Ishikawa (cell line): ENCODE data around the gene SESN2.

Experiments
- CEBPB ChIP-seq: IDR thresholded peaks from 2 replicates; pipeline ENCODE4 v1.6.1; 2012
- CREB1 ChIP-seq: IDR thresholded peaks from 2 replicates; pipeline ENCODE4 v1.6.1; 2012; ENCODE audit warnings: low read depth
- EGR1 ChIP-seq: IDR thresholded peaks from 2 replicates; pipeline ENCODE4 v1.6.1; 2012
- EP300 ChIP-seq: IDR thresholded peaks from 2 replicates; pipeline ENCODE4 v1.6.1; 2012; ENCODE audit warnings: borderline replicate concordance
- FOXM1 ChIP-seq: IDR thresholded peaks from 2 replicates; pipeline ENCODE4 v1.6.1; 2012; ENCODE audit warnings: low read depth, borderline replicate concordance
- MAX ChIP-seq: IDR thresholded peaks from 2 replicates; pipeline ENCODE4 v1.6.1; 2012
- NFIC ChIP-seq: IDR thresholded peaks from 2 replicates; pipeline ENCODE4 v1.6.1; 2012
- RAD21 ChIP-seq: IDR thresholded peaks from 2 replicates; pipeline ENCODE4 v1.6.1; 2012; ENCODE audit warnings: low read depth
- REST ChIP-seq: IDR thresholded peaks from 2 replicates; pipeline ENCODE4 v1.6.1; 2012; ENCODE audit warnings: low read depth, mild to moderate bottlenecking
- TAF1 ChIP-seq: IDR thresholded peaks from 2 replicates; pipeline ENCODE4 v1.6.1; 2012; ENCODE audit warnings: low read depth, mild to moderate bottlenecking
- TCF12 ChIP-seq: IDR thresholded peaks from 2 replicates; pipeline ENCODE4 v1.6.1; 2012; ENCODE audit warnings: low read depth
- TEAD4 ChIP-seq: IDR thresholded peaks from 2 replicates; pipeline ENCODE4 v1.6.1; 2012
- USF1 ChIP-seq: IDR thresholded peaks from 2 replicates; pipeline ENCODE4 v1.6.1; 2012
- YY1 ChIP-seq: IDR thresholded peaks from 2 replicates; pipeline ENCODE4 v1.6.1; 2012; ENCODE audit warnings: low read depth
- ZBTB7A ChIP-seq: IDR thresholded peaks from 2 replicates; pipeline ENCODE4 v1.6.1; 2012; ENCODE audit warnings: low read depth

The SESN2 gene

GRCh38 chr1:28273216-28273860 lies 14.0 kb downstream of the SESN2 start:
- TF ChIP-seq CREB1 (no peak), MAX (no peak), USF1 (no peak), TEAD4 (no peak), EGR1 (no peak), NFIC (no peak), CEBPB (no peak), REST (no peak), YY1 (no peak), FOXM1 (no peak), TAF1 (no peak), ZBTB7A (no peak), RAD21 (no peak)

GRCh38 chr1:28278763-28279162 lies 19.4 kb downstream of the SESN2 start:
- TF ChIP-seq NFIC (no peak), CEBPB (no peak), RAD21 (no peak), ZBTB7A (no peak), CREB1 (no peak), MAX (no peak), YY1 (no peak), EP300 (no peak), TCF12 (no peak), REST (no peak), FOXM1 (no peak), TAF1 (no peak)

GRCh38 chr1:28279721-28280120 lies 20.4 kb downstream of the SESN2 start:
- TF ChIP-seq USF1, result no peak
- no peak for TF ChIP-seq EP300
- TF ChIP-seq RAD21, result no peak
- no peak for TF ChIP-seq TCF12
- no peak for TF ChIP-seq YY1
- TF ChIP-seq REST, result no peak
- no peak for TF ChIP-seq CREB1
- no peak for TF ChIP-seq EGR1
- no peak for TF ChIP-seq TAF1
- TF ChIP-seq CEBPB, result no peak

- TF ChIP-seq CEBPB (no peak), RAD21 (no peak), TEAD4 (no peak), FOXM1 (no peak), MAX (no peak), TCF12 (no peak), REST (no peak), CREB1 (no peak), TAF1 (no peak), NFIC (no peak), USF1 (no peak), EGR1 (no peak), YY1 (no peak), EP300 (no peak), ZBTB7A (no peak)
These were observed 21.2 kb downstream of the SESN2 start for GRCh38 chr1:28280501-28280900.
